ENCODE measurements around the gene CACNA1C. TPM values are rescaled to one million over a fixed set of nuclear protein-coding genes. Genes with fewer than 3 reads are reported as not detected.
A peak's percentile ranks its signal among the peaks of the same experiment; 100 is the strongest.

CACNA1C gene
- total and polyA plus RNA-seq, 2 donors from 2014 or later, result 1.6 to 17.4 TPM

DNA sequence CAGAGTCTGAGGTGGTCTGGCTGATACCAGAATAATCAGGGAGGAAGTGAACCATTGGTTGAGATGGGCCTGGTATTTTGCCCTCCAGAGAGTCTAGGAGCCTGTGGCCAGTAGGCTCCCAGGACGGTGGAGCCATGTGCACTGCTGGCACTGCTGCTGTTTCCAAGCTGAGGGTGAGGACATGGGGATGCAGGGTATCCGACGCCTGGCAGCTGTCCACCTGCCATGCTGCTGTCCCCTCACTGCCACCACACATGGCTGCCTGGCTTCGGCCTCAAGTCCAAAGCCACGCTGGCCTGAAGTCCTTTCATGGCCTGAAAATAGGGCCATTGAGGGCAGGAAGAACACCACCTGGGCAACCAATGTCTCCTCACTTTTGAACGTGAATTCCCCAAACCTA, 8.6 kb downstream of the CACNA1C start:
- no peak overlapping the region for H3K4me3 ChIP-seq (ENCODE audit: low read length in 3 of 3)
- no peak overlapping the region for H3K9ac ChIP-seq (ENCODE audit: low read length in 3 of 3)
- TF ChIP-seq, protein P1, sequence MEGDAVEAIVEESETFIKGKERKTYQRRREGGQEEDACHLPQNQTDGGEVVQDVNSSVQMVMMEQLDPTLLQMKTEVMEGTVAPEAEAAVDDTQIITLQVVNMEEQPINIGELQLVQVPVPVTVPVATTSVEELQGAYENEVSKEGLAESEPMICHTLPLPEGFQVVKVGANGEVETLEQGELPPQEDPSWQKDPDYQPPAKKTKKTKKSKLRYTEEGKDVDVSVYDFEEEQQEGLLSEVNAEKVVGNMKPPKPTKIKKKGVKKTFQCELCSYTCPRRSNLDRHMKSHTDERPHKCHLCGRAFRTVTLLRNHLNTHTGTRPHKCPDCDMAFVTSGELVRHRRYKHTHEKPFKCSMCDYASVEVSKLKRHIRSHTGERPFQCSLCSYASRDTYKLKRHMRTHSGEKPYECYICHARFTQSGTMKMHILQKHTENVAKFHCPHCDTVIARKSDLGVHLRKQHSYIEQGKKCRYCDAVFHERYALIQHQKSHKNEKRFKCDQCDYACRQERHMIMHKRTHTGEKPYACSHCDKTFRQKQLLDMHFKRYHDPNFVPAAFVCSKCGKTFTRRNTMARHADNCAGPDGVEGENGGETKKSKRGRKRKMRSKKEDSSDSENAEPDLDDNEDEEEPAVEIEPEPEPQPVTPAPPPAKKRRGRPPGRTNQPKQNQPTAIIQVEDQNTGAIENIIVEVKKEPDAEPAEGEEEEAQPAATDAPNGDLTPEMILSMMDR (IDR thresholded peaks at IDR 0.05; ENCODE audit: borderline replicate concordance, extremely low read depth, insufficient read depth), result no peak
- peaks cover 0 to 6% (median 4%) of the 10 kb centered on the region in 3 donors for H3K4me1 ChIP-seq (ENCODE audit: control insufficient read depth in 2 of 3, insufficient read depth in 2 of 3, low read depth in 1 of 3, low read length in 3 of 3)
- no peaks in the 10 kb centered on the region for H3K27me3 ChIP-seq (ENCODE audit: control insufficient read depth, insufficient read depth, low read length)
- no peaks in the 10 kb centered on the region for H3K36me3 ChIP-seq (ENCODE audit: control insufficient read depth in 2 of 3, insufficient read depth in 3 of 3, low read length in 3 of 3)
- intact Hi-C loops (cut with DNase I), result no loop called here
- H3K9me3 ChIP-seq (ENCODE audit: control insufficient read depth in 2 of 3, insufficient read depth in 1 of 3, low read length in 3 of 3), result no peaks in the 10 kb centered on the region
- H3K27ac ChIP-seq (ENCODE audit: low read depth in 2 of 2, low read length in 2 of 2), result no peak overlapping the region
- FAIRE-seq (no peak), DNase-seq (no peak)

DNA sequence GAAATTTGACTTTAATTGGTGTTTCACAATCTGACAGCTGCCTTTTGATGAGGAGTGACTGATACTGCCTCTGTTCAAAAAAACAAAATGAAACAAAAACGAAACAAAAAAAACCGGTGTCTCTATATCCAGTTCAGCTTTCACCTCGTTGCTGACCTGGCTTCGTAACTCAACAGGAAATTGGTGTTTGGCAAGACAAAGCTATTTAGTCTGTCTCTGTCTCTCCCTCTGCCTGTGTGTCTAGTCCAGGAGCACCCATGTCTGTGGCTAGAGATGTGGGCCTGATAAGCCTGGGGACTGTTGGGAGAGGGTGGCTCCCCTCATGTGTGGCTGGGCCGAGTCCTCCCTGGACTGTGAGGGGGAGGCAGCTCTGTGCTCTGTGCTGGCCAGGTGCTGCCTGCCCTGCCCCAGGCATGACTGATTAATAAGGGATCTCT, 11.3 kb downstream of the CACNA1C start:
- Histone ChIP-seq H3K9ac (ENCODE audit: low read length in 3 of 3) (no peak overlapping the region), H3K4me3 (ENCODE audit: low read length in 3 of 3) (peak overlapping the region in 2 of 3 donors; percentile 8 to 16), H3K4me1 (ENCODE audit: control insufficient read depth in 2 of 3, insufficient read depth in 2 of 3, low read depth in 1 of 3, low read length in 3 of 3) (peaks cover 0 to 6% (median 4%) of the 10 kb centered on the region in 3 donors), H3K27ac (ENCODE audit: low read depth in 2 of 2, low read length in 2 of 2) (no peak overlapping the region), H3K9me3 (ENCODE audit: control insufficient read depth in 2 of 3, insufficient read depth in 1 of 3, low read length in 3 of 3) (no peaks in the 10 kb centered on the region), H3K36me3 (ENCODE audit: control insufficient read depth in 2 of 3, insufficient read depth in 3 of 3, low read length in 3 of 3) (no peaks in the 10 kb centered on the region), H3K27me3 (ENCODE audit: control insufficient read depth, insufficient read depth, low read length) (no peaks in the 10 kb centered on the region)
- FAIRE-seq (no peak), DNase-seq (peak in 3 of 5 donors; percentile 31 to 35 (median 31))
- intact Hi-C loops (cut with DNase I), result no loop called here
- TF ChIP-seq, protein P1 (IDR thresholded peaks at IDR 0.05; ENCODE audit: borderline replicate concordance, extremely low read depth, insufficient read depth), result no peak

DNA sequence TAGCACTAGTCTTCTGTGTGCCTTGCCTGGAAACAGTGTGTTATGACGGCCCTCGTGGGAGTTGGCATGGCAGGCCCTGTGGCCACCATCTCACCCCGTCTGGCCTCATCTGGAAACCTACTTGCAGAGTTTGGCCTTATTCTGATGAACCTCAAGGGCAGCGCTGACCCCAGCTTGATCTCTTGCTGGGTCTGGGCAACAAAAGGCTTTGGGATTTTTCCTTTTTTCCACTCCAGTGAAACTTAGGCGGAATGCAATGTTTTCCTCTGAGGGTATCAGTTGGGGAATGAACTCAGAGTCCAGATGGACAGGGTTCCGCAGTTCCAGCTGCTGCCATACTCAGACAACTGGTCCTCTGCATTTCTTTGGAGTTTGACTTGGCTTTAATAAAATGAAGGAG, 15.9 kb downstream of the CACNA1C start:
- H3K36me3 ChIP-seq (ENCODE audit: control insufficient read depth in 2 of 3, insufficient read depth in 3 of 3, low read length in 3 of 3), result no peaks in the 10 kb centered on the region
- H3K9me3 ChIP-seq (ENCODE audit: control insufficient read depth in 2 of 3, insufficient read depth in 1 of 3, low read length in 3 of 3), result peaks cover 0 to 8% (median 4%) of the 10 kb centered on the region in 3 donors
- H3K27me3 ChIP-seq (ENCODE audit: control insufficient read depth, insufficient read depth, low read length), result no peaks in the 10 kb centered on the region
- H3K4me1 ChIP-seq (ENCODE audit: control insufficient read depth in 2 of 3, insufficient read depth in 2 of 3, low read depth in 1 of 3, low read length in 3 of 3), result peaks cover 0 to 6% (median 4%) of the 10 kb centered on the region in 3 donors
- no peak overlapping the region for H3K4me3 ChIP-seq (ENCODE audit: low read length in 3 of 3)
- FAIRE-seq, result no peak
- H3K9ac ChIP-seq (ENCODE audit: low read length in 3 of 3), result no peak overlapping the region
- DNase-seq, result no peak
- intact Hi-C loops (cut with DNase I), result no loop called here
- no peak overlapping the region for H3K27ac ChIP-seq (ENCODE audit: low read depth in 2 of 2, low read length in 2 of 2)
- TF ChIP-seq, protein P1 (IDR thresholded peaks at IDR 0.05; ENCODE audit: borderline replicate concordance, extremely low read depth, insufficient read depth), result no peak
